GM21737 (cell line): ENCODE data around the gene SLC30A9.

Experiments used
- ATAC-seq: cut with Tn5 transposase; IDR thresholded peaks from one replicate; pipeline ENCODE4 v1.9.1; 2021; ENCODE audit warnings: mild to moderate bottlenecking, moderate library complexity; ENCODE audit not compliant: unreplicated experiment

Gene SLC30A9

DNA sequence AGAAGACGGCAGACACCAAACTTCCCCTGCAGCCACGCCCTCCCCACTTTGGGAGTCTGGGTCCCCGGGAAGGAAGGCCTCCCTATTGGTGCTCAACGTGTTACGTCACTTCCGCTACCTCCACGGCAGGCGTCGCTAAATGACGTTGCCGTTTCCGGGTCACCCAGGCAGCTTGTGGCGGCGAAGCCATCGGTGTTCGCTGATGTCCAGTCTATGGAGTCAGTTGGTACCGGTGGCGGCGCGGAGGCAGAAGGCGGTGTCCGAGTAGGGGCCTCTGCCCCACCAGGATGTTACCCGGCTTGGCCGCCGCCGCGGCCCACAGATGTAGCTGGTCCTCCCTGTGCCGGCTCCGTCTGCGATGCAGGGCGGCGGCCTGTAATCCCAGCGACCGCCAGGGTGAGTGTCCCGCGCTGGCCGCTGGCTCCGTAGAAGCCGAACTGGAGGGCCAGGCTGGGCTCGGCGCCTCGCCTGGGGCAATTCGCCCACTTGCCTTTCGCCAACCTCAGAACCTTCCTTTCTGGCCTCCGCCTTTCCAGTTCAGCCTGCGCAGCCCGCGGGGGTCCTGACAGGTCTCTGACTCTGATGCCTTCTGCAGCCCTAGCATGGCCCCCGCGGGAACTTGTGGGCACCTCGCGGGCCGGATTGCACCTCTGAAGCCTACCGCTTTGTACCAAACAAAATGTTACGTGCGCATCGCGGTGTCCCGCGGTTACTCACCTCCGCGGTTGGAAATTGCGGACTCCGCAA is at the start of gene SLC30A9:
Gene SLC30A9, plus strand, starts transcription at position 166 of the 747 bp plus-strand sequence. Its CDS starts 122 bp downstream, at position 288.
- peak; percentile 99 for ATAC-seq

DNA sequence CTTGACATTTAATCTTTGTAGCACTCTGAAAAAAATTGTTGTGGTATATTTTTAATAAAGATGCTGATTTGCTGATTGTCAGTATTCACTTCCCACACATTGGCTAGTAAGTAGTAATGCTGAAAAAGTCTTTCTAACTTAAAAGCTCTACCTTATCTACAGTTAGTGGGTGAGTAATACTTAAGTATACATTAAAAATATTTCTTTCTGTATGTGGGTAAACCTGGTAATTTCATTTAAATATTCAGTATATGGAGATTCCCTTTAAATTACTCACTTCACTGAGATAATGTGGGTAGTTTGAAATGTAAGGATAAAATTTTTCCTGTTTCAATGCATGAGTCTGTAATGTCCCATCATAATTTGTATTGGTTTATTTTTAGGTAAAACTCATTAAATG is 49.5 kb upstream of the SLC30A9 start:
- no peak for ATAC-seq

- no peak for ATAC-seq
Observed at GRCh38 chr4:41943506-41943905, 46.8 kb upstream of the SLC30A9 start.

DNA sequence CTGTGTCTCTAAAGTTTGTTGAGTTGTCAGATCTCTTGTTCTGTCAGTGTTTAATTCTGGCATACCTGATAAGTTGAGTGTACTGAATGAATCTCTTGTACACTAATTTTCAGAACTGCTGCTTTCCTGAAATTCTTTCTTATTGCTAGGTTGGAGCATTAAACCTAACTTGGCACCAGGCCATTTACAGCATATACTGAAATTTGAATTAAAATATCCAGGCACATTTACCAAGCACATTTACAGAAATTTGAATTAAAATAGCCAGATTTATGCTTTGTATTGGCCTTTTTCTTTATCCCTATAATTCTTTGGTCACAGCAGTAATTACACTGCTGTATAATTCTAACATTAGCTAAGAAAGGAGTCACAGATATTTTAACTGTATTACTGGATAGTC is 46.2 kb upstream of the SLC30A9 start:
- no peak for ATAC-seq

DNA sequence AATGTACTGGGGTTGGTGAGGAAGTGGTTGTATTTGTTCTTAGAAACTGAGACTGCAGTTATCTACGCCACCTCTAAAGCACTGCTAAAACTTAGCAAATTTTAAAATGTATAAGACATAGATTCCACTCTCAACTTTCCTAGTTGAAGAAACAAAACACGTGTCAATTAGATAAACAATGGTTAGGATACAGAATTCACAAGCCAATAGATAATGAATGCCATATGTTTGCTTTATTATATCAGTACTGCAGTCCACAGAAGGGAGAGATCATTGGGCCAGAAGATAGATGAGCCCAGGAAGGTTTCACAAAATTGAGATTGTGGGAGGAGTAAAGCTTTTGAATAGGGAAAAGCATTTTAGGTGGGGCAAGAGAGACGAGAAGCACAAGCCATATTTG is 40.8 kb upstream of the SLC30A9 start:
- no peak for ATAC-seq

DNA sequence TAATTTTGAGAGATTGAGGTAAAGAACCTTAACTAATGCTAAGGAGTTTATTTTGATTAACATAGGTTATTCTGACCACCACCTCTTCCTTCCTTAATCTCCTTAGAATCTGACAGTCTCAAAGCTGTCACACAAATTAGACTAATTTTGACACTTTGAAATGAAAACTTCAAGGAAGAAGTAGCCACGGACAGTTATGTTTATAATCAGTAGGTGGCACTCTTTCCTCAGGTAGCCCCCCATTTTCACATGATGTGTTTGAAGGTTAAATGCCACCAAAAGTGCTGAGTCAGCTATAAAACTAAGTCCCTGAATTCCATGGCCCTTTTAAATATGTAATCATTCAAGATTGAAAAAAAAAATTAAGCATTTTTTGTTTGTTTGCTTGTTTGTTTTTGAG is 32.7 kb upstream of the SLC30A9 start:
- ATAC-seq: no peak

- no peak for ATAC-seq
Observed at GRCh38 chr4:41963105-41963504, 27.2 kb upstream of the SLC30A9 start.

GRCh38 chr4:41964401-41964800 is 25.9 kb upstream of the SLC30A9 start:
- no peak for ATAC-seq

DNA sequence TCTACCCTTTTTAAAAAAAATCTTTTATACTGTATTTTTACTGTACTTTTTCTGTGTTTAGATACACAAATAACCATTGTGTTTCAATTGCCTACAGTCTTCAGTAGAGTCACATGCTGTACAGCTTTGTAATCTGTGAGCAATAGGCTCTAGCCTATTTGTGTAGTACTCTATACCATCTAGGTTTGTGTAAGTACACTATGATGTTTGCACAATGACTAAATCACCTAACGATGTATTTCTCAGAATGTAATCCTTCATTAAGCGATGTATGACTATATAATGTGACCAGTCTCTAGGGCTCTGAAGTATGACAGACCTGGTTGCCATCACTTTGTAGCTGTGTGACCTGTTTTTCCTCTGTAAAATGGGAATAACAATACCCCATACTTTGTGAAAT is 22.9 kb upstream of the SLC30A9 start:
- ATAC-seq: no peak

- ATAC-seq: no peak
Observed at GRCh38 chr4:41969671-41970070, 20.7 kb upstream of the SLC30A9 start.

DNA sequence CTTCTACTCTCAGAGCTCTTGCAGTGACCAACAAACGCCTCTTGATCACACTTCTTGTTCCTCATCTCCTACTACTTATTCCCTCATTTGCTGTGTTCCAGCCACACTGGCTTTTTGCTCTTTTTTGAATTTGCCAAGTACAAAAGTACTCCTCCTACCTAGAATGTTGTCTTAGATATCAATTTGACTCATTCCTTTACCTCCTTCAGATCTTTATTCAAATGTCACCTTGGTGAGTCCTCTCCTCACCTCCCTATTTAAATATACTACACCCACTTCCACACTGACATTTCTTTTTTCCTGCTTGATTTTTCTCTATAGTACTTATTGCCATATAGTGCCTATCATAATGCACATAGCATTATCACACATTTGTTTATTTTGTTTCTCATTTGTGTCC is 15.0 kb upstream of the SLC30A9 start:
- no peak for ATAC-seq

DNA sequence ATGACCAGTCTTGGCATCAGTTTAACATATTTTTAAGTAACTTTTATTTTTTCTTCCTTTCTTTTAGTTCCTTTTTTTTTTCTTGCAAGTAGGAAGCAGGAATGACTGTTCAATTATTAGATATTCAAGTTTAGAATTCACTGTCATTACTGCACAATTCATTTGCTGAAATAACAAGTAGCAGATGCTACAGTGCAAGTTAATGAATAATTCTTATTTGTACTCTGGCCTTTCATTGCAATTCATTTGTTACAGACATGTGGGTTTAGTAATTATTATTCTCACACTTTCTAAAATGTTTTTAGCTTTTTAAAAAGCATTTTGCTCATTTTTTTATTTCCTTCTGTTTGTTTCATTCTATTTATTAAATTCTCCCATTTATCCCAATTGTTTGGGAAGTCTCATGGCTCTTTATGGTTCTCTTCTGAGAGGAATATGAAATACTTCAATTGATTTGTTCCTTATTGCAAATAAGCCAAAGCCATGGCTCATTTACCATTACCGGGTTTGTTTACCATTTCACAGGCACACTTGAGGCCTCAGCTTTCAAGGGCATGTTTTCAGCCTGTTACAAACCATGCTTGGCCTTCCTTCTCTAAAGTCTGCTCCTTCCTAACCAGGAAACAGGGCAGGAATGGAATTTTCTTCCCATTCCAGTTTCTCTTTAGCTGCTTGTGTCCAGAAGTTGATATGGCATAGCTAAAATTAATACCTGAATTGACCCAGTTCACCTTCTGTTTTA is 13.4 kb upstream of the SLC30A9 start:
- ATAC-seq: no peak

DNA sequence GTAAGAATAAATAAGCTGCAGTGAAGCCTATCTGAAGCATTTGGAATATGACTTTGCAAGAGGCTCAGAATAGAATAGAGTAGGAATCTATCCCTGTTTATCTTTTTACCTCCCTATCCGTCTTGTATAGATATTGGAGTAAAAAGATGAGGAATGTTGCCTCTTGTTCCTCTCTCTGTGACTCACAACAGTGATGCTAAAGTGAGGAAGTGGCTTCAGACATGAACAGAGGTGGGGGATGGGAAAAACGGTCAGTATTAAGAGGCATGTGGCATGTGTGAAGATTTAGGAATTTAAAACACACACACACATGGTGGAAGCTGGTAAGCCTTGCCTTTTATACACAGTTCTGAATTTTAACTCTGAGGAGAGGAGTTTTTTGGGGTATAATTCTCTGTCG is 12.6 kb upstream of the SLC30A9 start:
- ATAC-seq: no peak

DNA sequence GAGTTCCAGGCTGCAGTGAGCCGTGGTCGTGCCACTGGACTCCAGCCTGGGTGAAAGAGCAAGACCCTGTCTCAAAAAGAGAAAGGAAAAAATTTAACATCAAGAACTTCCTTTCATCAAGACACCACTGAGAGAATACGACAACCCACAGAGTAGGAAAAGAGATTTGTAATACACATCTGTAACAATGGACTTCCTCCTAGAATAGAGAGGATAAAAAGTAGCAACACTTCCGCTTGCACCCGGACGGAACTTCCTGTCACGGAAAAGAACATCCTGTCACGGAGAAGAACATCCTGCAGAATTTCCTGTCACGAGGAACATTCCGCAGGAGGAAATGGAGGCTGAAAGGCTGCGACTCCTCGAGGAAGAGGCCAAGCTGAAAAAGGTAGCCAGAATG is 8.9 kb upstream of the SLC30A9 start, which contains the start of gene DCAF4L1:
Gene DCAF4L1, plus strand, starts transcription at position 301 of the 400 bp plus-strand sequence. Its CDS starts 37 bp downstream, at position 338.
- ATAC-seq: no peak

DNA sequence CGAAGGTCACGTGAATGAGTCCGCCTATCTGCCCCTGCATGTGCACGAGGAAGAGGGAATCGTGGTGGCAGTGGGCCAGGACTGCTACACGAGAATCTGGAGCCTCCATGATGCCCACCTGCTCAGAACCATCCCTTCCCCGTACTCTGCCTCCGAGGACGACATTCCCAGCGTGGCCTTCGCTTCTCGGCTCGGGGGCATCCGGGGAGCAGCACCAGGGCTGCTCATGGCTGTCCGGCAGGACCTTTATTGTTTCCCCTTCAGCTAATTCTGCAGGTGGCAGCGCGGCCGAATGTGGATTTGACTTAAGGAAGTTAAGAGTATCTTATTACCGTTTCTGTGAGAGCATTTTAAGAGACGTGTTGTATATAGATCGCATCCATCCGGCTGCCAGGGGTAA is 7.6 kb upstream of the SLC30A9 start:
- no peak for ATAC-seq

DNA sequence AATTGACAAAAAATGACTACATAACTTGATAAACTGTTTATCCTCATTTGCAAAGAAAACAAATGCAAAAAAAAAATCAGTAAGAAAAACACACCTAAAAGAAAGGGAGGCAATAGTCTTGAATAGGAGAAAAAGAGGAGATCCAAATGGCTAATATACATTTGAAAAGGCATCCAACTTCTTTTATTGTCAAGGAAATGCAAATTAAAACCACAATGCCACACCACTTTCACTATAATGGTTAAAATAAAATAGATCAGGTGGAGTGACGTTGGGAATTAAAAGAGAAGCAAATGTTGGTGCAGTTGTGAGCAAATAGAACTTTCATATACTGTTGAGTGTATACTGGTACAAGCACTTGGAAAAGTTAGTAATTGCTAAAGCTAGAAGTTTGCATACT is 5.2 kb upstream of the SLC30A9 start:
- ATAC-seq: no peak

DNA sequence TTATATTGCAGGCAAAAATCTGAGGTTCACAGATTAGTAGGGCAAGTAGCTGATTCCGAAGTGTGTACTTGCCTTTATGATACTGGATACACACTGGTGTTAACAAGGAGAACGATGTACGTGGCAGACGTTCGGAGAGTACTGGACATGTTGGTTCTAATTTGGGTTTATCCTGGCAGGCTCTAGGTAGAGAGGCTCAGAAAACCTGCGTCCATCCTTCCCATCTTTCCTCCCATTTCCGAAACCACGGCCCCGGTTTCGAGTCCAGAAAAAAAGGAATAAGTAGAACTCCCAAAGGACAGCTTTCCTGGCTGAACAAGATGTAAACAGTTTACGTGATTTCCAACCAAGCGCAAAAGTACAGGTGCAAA is 351 bp upstream of the SLC30A9 start:
- peak; percentile 15 for ATAC-seq

GRCh38 chr4:41991916-41992767 is 1.8 kb downstream of the SLC30A9 start:
- no peak for ATAC-seq

DNA sequence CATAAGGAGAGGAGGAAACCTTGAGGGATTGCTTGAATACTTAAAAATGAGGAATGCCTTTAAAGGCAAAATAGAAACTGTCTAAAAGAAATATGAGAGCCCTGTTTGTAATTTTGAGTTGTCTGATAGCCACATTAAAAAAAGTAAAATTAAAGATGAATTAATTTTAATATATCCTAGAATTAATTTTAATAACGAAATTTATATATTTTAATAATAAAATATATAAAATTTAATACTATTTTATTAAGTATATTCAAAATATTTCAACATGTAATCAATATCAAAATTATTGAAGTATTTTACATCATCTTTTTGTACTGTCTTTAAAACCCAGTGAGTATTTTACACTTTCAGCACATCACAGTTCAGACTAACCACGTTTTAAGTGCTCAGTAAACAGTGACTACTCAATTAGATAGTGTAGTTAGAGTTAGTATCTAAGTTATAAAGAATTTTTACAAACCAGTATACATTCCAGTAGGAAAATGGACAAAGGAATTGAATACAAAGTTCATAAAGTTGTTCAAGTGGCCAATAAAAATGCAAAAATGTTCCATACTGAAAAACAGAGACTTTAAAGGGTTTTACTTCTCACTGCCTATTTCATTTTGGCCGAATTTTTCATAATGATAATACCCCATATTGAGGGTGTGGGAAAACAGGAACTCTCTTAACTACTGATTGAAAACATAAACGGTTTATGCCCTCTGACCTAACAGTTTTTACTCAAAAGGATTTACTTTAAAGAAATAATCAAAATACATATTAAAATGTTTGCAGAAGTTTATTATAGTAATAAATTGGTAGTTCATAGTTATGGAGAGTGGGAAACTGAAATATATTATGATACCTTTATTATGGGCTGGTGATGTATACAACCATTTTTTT is 2.9 kb downstream of the SLC30A9 start:
- ATAC-seq: no peak

DNA sequence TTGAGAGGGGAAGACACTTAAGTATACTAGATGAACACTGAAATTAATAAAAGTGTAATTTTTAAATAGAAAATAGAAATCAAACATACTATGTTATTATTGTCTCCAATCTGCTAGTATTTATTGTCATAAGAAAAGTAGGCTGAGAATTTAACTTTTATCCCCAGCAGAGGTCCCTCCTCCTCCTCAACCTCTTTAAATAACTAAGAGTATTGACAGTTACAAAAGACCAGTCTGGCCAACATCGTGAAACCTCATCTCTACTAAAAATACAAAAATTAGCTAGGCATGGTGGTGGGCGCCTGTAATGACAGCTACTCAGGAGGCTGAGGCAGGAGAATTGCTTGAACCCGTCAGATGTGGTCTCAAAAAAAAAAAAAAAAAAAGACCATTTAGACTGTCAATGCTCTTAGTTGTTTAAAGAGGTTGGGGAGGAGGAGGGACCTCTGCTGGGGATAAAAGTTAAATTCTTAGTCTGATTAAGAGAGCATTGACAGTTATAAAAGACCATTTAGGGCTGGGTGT is 4.2 kb downstream of the SLC30A9 start:
- ATAC-seq: no peak
